ACC112 (cell line): ENCODE data around the gene ZEB2.

ENCODE experiments used
- H2AFZ ChIP-seq: fragments of 200-600 bp; sonication (generic); one replicate; pipeline ENCODE4 v1.6.0; 2017; ENCODE audit warnings: antibody characterized with exemption, low read length; ENCODE audit not compliant: unreplicated experiment
- H3K27ac ChIP-seq: fragments of 200-600 bp; sonication (generic); 2 replicates; pipeline ENCODE4 v1.5.1; 2014; ENCODE audit warnings: low read depth, mild to moderate bottlenecking, antibody characterized with exemption, low read length, moderate library complexity
- H3K27me3 ChIP-seq: fragments of 200-600 bp; sonication (generic); 2 replicates; pipeline ENCODE4 v1.6.1; 2014; ENCODE audit warnings: mild to moderate bottlenecking, antibody characterized with exemption, low read length, moderate library complexity, mixed read lengths; ENCODE audit not compliant: insufficient read depth
- H3K36me3 ChIP-seq: fragments of 200-600 bp; sonication (generic); 2 replicates; pipeline ENCODE4 v1.6.1; 2016; ENCODE audit warnings: mild to moderate bottlenecking, antibody characterized with exemption, low read length, moderate library complexity, mixed read lengths; ENCODE audit not compliant: insufficient read depth
- H3K4me1 ChIP-seq: fragments of 200-600 bp; sonication (generic); one replicate; pipeline ENCODE4 v1.6.1; 2016; ENCODE audit warnings: low read length, mixed read lengths; ENCODE audit not compliant: insufficient read depth, unreplicated experiment, control insufficient read depth
- H3K4me3 ChIP-seq: fragments of 200-600 bp; sonication (generic); 2 replicates; pipeline ENCODE4 v1.5.1; 2014; ENCODE audit warnings: mild to moderate bottlenecking, low read depth, low read length
- H3K79me2 ChIP-seq: fragments of 200-600 bp; sonication (generic); one replicate; pipeline ENCODE4 v1.6.0; 2016; ENCODE audit warnings: low read length; ENCODE audit not compliant: control insufficient read depth, unreplicated experiment, insufficient read depth

ZEB2 gene

DNA sequence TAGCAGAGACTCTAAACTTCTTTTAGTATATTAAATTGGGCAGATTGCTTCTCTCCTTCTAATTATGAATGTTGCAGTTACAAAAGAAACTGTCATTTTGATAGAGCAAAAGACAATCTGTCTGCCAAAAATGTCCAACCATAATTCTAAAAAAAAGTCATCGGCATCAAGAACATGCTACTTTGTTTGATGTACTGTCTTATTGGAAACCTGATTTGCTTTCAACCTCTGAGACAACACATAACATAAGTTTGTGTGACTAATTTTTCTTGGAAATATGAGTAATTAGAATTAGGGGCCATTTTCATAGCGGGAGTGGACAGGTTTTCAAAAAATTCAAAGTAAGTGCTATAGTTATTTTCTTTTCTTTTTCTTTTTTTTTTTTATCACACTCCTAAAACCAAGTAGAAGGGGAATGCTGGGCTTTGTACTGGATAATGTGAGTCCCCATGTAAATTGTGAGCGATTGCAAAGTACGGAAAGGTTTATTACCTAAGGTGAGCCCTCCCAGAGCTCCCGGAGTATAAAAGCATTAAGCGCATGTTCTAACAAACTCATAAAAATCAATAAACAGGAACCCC is 59.1 kb downstream of the ZEB2 start:
- H3K4me3 ChIP-seq: no peak overlapping the region
- H2AFZ ChIP-seq: no peak overlapping the region
- peaks cover 67% of the 10 kb centered on the region for H3K4me1 ChIP-seq
- no peaks in the 10 kb centered on the region for H3K36me3 ChIP-seq
- H3K27me3 ChIP-seq: no peaks in the 10 kb centered on the region
- H3K27ac ChIP-seq: peak overlapping the region; percentile 97
- H3K79me2 ChIP-seq: peaks cover 69% of the 10 kb centered on the region

DNA sequence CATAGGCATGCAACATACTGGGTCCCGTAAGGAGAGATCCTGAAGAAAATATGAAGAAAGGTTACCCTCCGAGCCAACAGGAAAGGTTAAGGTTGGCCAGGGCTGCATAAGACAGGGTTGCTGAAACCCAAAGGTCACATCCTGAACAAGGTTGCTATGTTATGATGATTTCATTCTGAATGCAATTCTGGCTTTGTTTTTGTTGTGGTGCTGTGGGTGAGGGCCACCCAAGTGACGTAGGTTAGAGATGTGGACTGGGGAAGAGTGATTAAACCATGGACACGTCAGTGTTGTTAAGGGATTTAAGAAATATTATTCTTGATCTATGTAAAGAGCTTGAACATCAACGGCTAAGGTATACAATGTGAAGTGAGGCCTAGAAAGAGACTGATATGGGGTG is 60.0 kb downstream of the ZEB2 start:
- Histone ChIP-seq H3K4me3 (peak overlapping the region; percentile 45), H3K4me1 (peaks cover 76% of the 10 kb centered on the region), H3K27me3 (no peaks in the 10 kb centered on the region), H3K79me2 (peaks cover 72% of the 10 kb centered on the region), H3K27ac (peak overlapping the region; percentile 97), H2AFZ (no peak overlapping the region), H3K36me3 (no peaks in the 10 kb centered on the region)

DNA sequence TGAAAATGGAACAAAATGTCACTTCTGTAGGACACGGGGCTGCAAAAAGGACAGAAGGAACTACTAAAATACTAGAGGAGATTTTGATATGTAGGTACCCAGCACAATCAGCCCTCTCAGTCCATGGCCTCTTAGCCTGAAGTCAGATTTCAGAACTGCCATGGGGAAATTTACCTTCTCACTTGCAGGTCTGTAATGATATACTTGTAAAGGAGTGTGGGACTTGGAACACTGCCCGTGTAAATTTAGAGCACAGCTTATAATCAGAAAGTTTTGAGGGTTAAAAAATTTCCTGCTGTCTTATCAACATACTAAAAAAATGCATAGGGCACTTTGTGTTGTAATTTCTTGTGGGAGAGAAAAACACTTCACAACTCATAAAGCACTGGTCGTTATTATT is 60.6 kb downstream of the ZEB2 start:
- no peaks in the 10 kb centered on the region for H3K27me3 ChIP-seq
- peak overlapping the region; percentile 97 for H3K27ac ChIP-seq
- H3K36me3 ChIP-seq: no peaks in the 10 kb centered on the region
- H2AFZ ChIP-seq: no peak overlapping the region
- H3K4me1 ChIP-seq: peaks cover 82% of the 10 kb centered on the region
- peaks cover 77% of the 10 kb centered on the region for H3K79me2 ChIP-seq
- H3K4me3 ChIP-seq: 0 out of 2 replicates have a peak overlapping the region, but pooled peaks have one; percentile 45

DNA sequence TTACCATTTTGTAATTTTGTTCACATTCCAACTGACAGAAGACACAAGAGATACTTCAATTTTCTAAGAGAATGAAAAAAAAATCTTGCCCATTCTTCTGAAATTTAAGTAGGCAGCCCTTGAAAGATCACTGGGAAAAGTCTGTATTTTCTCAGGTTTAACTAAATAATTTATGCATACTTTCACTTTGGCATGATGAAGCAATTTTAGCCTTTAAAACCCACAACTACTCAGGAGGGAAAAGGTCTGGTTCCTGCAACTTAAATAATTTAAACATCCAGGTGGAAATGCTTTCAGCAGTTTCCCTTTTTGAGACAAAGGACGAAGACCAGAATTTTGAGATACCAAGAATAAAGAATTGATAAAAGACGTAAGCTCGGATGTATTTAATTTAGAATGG is 61.4 kb downstream of the ZEB2 start:
- H3K27ac ChIP-seq: peak overlapping the region; percentile 97
- no peak overlapping the region for H3K4me3 ChIP-seq
- H3K27me3 ChIP-seq: no peaks in the 10 kb centered on the region
- no peak overlapping the region for H2AFZ ChIP-seq
- H3K36me3 ChIP-seq: no peaks in the 10 kb centered on the region
- H3K4me1 ChIP-seq: peaks cover 90% of the 10 kb centered on the region
- H3K79me2 ChIP-seq: peaks cover 78% of the 10 kb centered on the region

DNA sequence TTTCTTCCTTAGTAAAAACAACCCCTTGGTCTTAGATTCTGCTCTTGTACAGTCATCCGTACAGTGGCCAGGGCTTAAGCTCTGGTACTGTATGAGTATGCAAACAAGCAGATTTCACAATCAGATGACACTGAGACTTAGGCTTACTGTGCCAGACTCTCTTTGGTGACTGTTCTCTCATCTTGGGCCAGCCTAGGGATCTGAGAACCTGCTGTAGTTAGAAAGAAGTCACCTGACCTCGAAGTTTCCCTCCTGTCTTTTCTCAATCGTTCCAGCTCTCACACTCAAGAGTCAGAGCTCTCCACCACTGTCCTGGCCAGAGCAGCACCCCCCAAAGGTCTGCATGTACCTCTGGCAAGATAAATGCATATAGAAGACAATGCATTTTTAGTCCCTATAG is 63.2 kb downstream of the ZEB2 start:
- H3K36me3 ChIP-seq: no peaks in the 10 kb centered on the region
- peaks cover 86% of the 10 kb centered on the region for H3K79me2 ChIP-seq
- peaks cover 90% of the 10 kb centered on the region for H3K4me1 ChIP-seq
- H3K27ac ChIP-seq: peak overlapping the region; percentile 97
- H2AFZ ChIP-seq: no peak overlapping the region
- H3K27me3 ChIP-seq: no peaks in the 10 kb centered on the region
- H3K4me3 ChIP-seq: no peak overlapping the region

DNA sequence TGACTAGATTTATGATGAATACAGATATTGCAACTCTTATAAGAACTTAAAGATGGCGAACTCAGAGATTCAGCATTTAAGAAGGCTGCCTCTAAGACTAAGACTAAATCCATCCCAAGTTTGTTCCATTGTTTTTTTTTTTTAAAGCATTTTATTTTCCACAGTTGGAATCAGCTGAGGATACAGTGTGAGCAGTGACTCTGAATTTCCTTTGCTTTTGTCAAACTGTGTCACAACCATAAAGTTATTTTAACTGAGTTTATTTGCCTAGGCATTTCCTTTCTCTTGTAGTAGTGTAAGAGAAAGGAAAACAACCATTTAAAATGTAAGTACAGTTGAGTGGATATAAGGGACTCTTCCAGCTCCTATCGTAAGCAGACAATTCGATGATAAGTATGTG is 63.9 kb downstream of the ZEB2 start:
- H3K27me3 ChIP-seq: no peaks in the 10 kb centered on the region
- H3K79me2 ChIP-seq: peaks cover 86% of the 10 kb centered on the region
- no peak overlapping the region for H2AFZ ChIP-seq
- peaks cover 84% of the 10 kb centered on the region for H3K4me1 ChIP-seq
- no peaks in the 10 kb centered on the region for H3K36me3 ChIP-seq
- H3K4me3 ChIP-seq: peak overlapping the region; percentile 35
- peak overlapping the region; percentile 97 for H3K27ac ChIP-seq

DNA sequence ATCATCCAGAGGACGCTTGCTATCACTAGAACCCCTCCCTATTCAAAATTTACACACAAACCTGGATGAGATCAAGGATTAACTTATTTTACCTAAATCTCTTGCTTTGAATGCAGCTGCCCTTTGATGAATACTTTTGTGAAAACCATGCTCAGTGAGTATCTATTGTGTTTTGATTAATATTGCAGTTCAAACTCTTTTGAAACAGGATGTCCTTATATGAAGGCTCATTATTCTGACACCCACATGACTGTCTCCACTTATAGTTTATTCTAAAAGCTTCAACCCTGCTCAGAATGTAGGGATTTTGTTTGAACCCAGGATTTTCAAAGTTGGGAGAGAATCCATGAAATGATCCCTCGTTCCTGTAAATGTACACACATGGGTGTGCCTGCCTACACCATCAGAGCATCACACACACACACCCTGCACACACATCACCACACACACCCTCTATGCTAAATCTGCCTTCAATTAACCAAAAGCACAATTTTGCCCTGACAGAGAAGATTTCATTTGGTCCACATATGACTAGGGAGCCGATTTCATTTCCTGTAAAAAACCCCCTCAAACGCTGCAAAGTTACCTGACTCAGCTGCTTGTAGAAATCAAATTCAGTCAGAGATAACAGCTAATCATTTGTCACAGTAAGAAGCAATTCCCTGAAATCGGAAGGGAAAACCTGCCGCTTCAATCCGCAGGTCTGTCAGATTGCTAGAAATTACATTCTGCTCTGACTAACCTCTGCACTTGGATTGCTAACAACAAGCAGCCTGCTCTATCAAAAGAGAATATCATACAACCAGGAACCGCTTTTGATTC is 65.2 kb downstream of the ZEB2 start:
- Histone ChIP-seq H3K79me2 (peaks cover 83% of the 10 kb centered on the region), H3K4me3 (peak overlapping the region; percentile 61), H2AFZ (no peak overlapping the region), H3K27me3 (no peaks in the 10 kb centered on the region), H3K27ac (peak overlapping the region; percentile 97), H3K4me1 (peaks cover 73% of the 10 kb centered on the region), H3K36me3 (no peaks in the 10 kb centered on the region)

DNA sequence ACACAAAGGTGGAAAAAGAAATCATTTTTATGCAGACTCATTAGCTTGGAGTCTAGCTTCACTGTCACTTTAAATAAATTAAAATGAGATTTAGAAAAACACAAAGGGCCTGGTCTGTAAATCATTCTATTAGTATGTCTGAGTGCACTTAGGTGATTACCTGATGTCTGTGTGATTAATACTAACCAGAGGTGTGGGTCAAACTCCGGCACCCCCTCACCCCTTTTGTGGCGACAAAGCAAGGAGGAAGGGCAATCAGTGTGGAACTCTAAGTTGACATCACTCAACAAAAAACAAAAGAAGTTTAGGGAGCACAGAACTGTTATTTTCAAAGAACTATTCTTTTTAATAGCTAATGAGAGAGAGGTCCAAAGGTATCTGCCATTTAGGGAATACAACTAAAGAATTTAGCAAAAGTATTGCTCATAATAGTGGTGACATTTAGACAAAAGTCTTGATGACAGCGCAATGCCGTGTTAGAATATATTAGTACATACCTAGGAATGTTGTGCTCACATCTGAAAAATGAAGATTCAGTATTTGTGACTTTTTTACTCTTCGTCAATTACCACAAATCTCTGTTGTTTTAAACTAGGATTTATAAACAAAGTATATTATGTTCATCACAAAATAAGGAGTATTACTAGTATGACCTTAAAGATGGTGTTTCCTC is 66.3 kb downstream of the ZEB2 start:
- Histone ChIP-seq H3K27ac (peak overlapping the region; percentile 97), H2AFZ (no peak overlapping the region), H3K4me1 (peaks cover 63% of the 10 kb centered on the region), H3K4me3 (peak overlapping the region; percentile 61), H3K79me2 (peaks cover 83% of the 10 kb centered on the region), H3K36me3 (no peaks in the 10 kb centered on the region), H3K27me3 (no peaks in the 10 kb centered on the region)

DNA sequence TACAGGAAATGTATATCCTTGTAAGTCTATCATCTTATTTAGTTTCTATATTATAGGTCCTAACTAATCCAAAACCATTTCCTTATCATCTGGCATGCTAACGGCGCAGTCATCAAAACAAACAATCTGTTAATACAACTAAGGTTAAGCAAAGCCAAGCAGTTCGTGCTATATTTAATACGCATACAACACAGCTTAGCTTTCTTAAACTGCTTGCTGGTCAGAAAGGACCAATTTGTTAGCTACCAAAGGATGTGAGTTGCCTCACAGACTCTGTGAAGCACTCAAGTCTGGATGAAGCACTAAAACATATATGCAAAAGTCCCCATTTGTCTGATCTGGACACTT is 67.0 kb downstream of the ZEB2 start:
- H3K36me3 ChIP-seq: no peaks in the 10 kb centered on the region
- H2AFZ ChIP-seq: no peak overlapping the region
- H3K4me3 ChIP-seq: peak overlapping the region; percentile 61
- no peaks in the 10 kb centered on the region for H3K27me3 ChIP-seq
- peaks cover 56% of the 10 kb centered on the region for H3K4me1 ChIP-seq
- H3K79me2 ChIP-seq: peaks cover 84% of the 10 kb centered on the region
- peak overlapping the region; percentile 97 for H3K27ac ChIP-seq

DNA sequence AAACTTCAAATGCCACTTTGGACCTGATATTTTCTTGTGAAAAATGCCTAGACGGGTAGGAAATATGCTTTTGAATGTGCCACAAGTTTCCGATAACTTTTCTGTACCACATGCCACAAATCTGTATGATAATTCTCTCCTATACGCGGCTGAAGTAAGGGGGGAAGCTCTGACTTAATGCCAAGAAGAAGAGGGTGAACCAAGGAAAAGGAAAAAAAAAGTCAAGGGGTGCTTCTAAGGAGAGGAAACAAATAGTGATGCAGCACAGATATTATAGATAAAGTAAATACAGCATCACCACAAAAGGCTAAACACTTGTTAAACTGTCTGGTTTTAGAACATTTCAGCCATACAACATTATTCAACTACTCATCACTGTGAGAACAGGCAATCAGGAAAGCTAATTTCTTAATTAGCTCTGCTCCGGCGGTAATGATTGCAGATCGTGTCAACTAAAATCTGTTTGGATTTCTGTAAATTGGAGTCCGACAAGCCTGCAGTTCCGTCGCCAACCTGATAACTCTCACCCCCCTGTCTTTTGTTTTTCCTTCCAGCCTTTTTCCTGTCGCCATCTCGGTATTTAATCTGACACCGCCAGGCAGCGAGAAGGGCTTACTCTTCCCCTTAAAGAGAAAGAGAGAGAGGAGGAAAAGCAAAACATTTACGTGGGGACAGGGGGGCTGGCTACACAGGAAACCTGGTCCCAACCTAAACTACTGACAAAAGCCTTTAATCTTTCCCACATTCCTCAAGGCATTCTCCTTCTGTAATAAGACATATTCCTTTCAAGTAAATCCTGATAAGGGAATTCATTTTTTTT is 67.5 kb downstream of the ZEB2 start:
- H2AFZ ChIP-seq: peak overlapping the region; percentile 25
- no peaks in the 10 kb centered on the region for H3K27me3 ChIP-seq
- H3K79me2 ChIP-seq: peaks cover 78% of the 10 kb centered on the region
- peak overlapping the region; percentile 61 for H3K4me3 ChIP-seq
- H3K36me3 ChIP-seq: no peaks in the 10 kb centered on the region
- peak overlapping the region; percentile 97 for H3K27ac ChIP-seq
- H3K4me1 ChIP-seq: peaks cover 51% of the 10 kb centered on the region
